Activated T-cell treated with anti-CD3 and anti-CD28 coated beads, Interleukin-2, amount 50 U/mL, for 72 hours (primary cell): ENCODE results near the gene SEMA4F. TPM values are rescaled to one million over a fixed set of nuclear protein-coding genes. Genes with fewer than 3 reads are reported as not detected.
"Not testable (repeated sequence)": the region's sequence is repeated elsewhere in the genome, so short reads cannot be mapped to it uniquely, and the experiment has no call there.

Experiments used
- ATAC-seq, 2 donors: fragments of 150-1000 bp; cut with Tn5 transposase; replicated peaks in 1 of 2; 2 replicates each; pipeline ENCODE4 v1.10.0; 2021; ENCODE audit warnings: moderate library complexity in 2 of 2, mild to moderate bottlenecking in 1 of 2
- DNase-seq, 2 donors: peaks; one replicate each; pipeline ENCODE4 v3.0.0; 2021 to 2022; ENCODE audit warnings: mixed read lengths in 1 of 2
- H3K27ac Mint-ChIP-seq: one replicate; pipeline ENCODE4 v1.8.0; 2022; ENCODE audit warnings: mild to moderate bottlenecking, moderate library complexity, mixed read lengths
- H3K27me3 Mint-ChIP-seq: one replicate; pipeline ENCODE4 v1.8.0; 2022; ENCODE audit warnings: low read depth, mixed read lengths
- H3K36me3 Mint-ChIP-seq, 2 donors: one replicate each; pipeline ENCODE4 v1.8.0; 2022; ENCODE audit warnings: mixed read lengths in 2 of 2, mild to moderate bottlenecking in 1 of 2; ENCODE audit not compliant: insufficient read depth in 2 of 2
- H3K4me1 Mint-ChIP-seq: one replicate; pipeline ENCODE4 v1.8.0; 2022; ENCODE audit warnings: low read depth, mixed read lengths
- H3K4me3 Mint-ChIP-seq, 2 donors: one replicate each; pipeline ENCODE4 v1.8.0; 2022; ENCODE audit warnings: mild to moderate bottlenecking in 2 of 2, mixed read lengths in 2 of 2, moderate library complexity in 2 of 2
- H3K9me3 Mint-ChIP-seq, 2 donors: one replicate each; pipeline ENCODE4 v1.8.0; 2022; ENCODE audit warnings: mixed read lengths in 2 of 2
- total RNA-seq, 2 donors: library from RNA; stranded (reverse); gene quantifications; one replicate each; pipeline ENCODE4 v1.2.3, GENCODE V29; 2022

The SEMA4F gene
- total RNA-seq: 1 to 10 TPM; 6.4 to 9.7 TPM

GRCh38 chr2:74653985-74654882 is at the start of gene SEMA4F:
Gene SEMA4F (plus strand): TSS chr2:74654247. CDS start chr2:74654377, 130 bp downstream.
- Mint-ChIP-seq H3K27ac (peak within 1 kb of the TSS; percentile 12), H3K4me1 (peaks cover 12% of the 10 kb centered on the region)

DNA sequence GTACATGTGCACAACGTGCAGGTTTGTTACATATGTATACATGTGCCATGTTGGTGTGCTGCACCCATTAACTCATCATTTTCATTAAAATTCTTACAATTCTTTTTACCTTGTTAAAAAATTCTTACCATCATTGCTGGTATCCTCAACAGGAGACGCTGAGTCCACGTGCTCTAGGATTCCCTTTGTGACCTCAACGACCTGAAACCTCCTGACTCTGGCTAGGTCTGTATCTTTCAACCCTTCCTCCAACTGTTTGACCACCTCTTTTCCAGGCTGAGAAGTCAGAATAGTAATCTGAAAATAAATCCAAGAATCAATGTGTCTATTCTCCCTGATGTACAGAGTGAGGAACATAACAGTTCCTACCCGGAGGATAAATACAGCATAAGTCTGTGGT is 47.1 kb upstream of the SEMA4F start:
- H3K27ac Mint-ChIP-seq: no peak overlapping the region
- no peak overlapping the region for H3K4me3 Mint-ChIP-seq
- H3K36me3 Mint-ChIP-seq: no peaks in the 10 kb centered on the region
- DNase-seq (no peak), ATAC-seq (no peak)
- H3K9me3 Mint-ChIP-seq: peaks cover 0 to 2% of the 10 kb centered on the region in 2 donors
- peaks cover 8% of the 10 kb centered on the region for H3K4me1 Mint-ChIP-seq
- H3K27me3 Mint-ChIP-seq: peaks cover 56% of the 10 kb centered on the region

More at GRCh38 chr2:74653985-74654882, at the start of gene SEMA4F:
- Mint-ChIP-seq H3K4me3 (peak within 1 kb of the TSS; percentile 76 to 88), H3K27me3 (peaks cover 16% of the 10 kb centered on the region), H3K36me3 (peaks cover 0 to 2% of the 10 kb centered on the region in 2 donors), H3K9me3 (no peaks in the 10 kb centered on the region)
- ATAC-seq: peak; percentile 99
- peak; percentile 96 to 98 for DNase-seq

DNA sequence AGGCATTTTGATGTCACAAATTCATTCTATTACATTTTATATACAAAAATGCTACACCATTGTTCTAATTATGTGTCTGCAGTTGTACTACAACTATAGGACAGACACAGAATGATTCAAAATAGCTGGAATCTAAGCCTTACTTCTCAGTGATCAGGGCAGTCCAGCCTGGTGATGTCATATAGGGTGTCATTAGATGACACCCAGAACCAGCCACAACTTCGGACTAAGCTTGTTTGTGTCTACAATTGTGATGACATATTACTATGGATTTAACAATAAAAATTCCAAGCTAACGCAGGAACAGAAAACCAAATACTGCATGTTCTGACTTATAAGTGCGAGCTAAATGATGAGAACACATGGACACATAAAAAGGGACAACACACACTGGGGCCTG is 36.9 kb upstream of the SEMA4F start:
- no peak for DNase-seq
- Mint-ChIP-seq H3K9me3 (no peaks in the 10 kb centered on the region), H3K4me3 (no peak overlapping the region), H3K4me1 (no peaks in the 10 kb centered on the region), H3K27me3 (peaks cover 32% of the 10 kb centered on the region), H3K27ac (no peak overlapping the region), H3K36me3 (no peaks in the 10 kb centered on the region)
- ATAC-seq: no peak

DNA sequence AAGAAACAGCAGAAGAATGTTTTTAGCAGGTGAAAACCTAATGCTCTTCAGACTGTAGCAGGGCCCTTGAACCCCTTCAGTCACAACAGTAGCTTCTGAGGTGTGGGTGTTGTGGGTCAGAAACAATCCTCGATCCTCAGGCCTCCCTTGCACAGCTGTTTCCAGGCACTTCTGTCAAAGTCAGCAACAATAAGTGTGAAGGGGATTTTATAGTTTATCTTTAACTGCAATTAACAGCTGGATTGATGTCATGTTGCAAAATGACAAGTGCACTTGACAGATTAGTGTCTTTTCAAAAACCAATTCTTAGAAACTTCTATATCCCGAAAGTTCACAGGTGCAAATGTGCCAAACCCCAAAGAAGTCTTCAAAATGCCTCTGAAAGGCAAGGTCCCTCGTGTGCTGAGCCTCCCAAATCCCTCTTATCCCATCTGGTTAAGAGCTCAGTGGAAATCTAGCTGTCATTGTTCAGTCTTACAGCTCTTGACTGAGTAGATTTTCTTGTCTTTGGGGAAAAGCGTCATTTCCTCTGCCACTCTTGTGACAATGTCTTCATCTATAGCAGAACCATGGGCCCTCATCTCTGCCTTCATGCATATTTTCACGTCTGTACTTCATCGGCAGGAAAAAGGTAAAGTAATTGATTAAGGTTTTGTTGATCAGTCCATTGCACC is 35.5 kb upstream of the SEMA4F start:
- Mint-ChIP-seq H3K27me3 (peaks cover 20% of the 10 kb centered on the region), H3K27ac (no peak overlapping the region), H3K4me1 (no peaks in the 10 kb centered on the region), H3K9me3 (no peaks in the 10 kb centered on the region), H3K36me3 (no peaks in the 10 kb centered on the region), H3K4me3 (no peak overlapping the region)
- ATAC-seq (no peak), DNase-seq (no peak)

- peaks cover 8% of the 10 kb centered on the region for H3K27me3 Mint-ChIP-seq
- ATAC-seq: no peak
- H3K4me3 Mint-ChIP-seq: no peak overlapping the region
- no peak overlapping the region for H3K27ac Mint-ChIP-seq
- DNase-seq: no peak
- H3K9me3 Mint-ChIP-seq: no peaks in the 10 kb centered on the region
- H3K4me1 Mint-ChIP-seq: no peaks in the 10 kb centered on the region
- no peaks in the 10 kb centered on the region for H3K36me3 Mint-ChIP-seq
These were observed 34.3 kb upstream of the SEMA4F start for GRCh38 chr2:74619651-74620297.

DNA sequence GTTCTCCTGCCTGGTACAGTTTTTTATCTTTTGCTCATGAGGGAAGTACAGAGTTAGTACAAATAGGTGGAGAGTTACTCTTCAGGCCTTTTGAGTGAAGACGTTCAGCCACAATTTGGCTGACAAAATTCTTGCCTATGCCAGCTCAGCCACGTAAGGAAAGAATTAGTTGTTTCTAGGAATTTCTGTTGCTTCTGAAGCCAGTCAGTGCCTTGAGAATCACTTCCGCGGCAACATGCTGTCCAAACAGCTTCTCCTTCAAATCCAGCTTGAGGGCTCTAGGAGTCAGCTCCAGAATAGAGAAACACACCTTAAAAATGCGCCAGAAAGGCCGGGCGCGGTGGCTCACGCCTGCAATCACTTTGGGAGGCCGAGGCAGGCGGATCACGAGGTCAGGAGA is 33.4 kb upstream of the SEMA4F start:
- no peaks in the 10 kb centered on the region for H3K36me3 Mint-ChIP-seq
- ATAC-seq (no peak), DNase-seq (no peak)
- no peak overlapping the region for H3K27ac Mint-ChIP-seq
- no peak overlapping the region for H3K4me3 Mint-ChIP-seq
- peaks cover 5% of the 10 kb centered on the region for H3K27me3 Mint-ChIP-seq
- no peaks in the 10 kb centered on the region for H3K4me1 Mint-ChIP-seq
- no peaks in the 10 kb centered on the region for H3K9me3 Mint-ChIP-seq

- Mint-ChIP-seq H3K9me3 (no peaks in the 10 kb centered on the region), H3K4me1 (no peaks in the 10 kb centered on the region), H3K36me3 (no peaks in the 10 kb centered on the region), H3K27ac (no peak overlapping the region), H3K27me3 (peaks cover 9% of the 10 kb centered on the region), H3K4me3 (no peak overlapping the region)
- DNase-seq (no peak), ATAC-seq (no peak)
These were observed 28.2 kb upstream of the SEMA4F start for GRCh38 chr2:74625658-74626425.

GRCh38 chr2:74628538-74629105 is 25.4 kb upstream of the SEMA4F start:
- Mint-ChIP-seq H3K36me3 (no peaks in the 10 kb centered on the region), H3K27ac (no peak overlapping the region), H3K4me3 (no peak overlapping the region), H3K4me1 (no peaks in the 10 kb centered on the region), H3K9me3 (no peaks in the 10 kb centered on the region), H3K27me3 (peaks cover 9% of the 10 kb centered on the region)
- no peak for ATAC-seq
- DNase-seq: no peak

DNA sequence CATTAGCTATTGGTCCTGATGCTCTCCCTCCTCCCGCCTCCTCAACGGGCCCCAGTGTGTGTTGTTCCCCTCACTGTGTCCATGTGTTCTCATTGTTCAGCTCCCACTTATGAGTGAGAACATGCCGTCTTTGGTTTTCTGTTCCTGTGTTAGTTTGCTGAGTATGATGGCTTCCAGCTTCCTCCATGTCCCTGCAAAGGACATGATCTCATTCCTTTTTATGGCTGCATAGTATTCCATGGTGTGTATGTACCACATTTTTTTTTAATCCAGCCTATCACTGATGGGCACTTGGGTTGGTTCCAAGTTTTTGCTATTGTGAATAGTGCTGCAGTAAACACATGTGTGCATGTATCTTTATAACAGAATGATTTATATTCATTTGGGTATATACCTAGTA is 23.6 kb upstream of the SEMA4F start:
- not testable (repeated sequence) for ATAC-seq, H3K27ac Mint-ChIP-seq, H3K9me3 Mint-ChIP-seq, H3K27me3 Mint-ChIP-seq, H3K4me3 Mint-ChIP-seq, H3K36me3 Mint-ChIP-seq, DNase-seq, H3K4me1 Mint-ChIP-seq

DNA sequence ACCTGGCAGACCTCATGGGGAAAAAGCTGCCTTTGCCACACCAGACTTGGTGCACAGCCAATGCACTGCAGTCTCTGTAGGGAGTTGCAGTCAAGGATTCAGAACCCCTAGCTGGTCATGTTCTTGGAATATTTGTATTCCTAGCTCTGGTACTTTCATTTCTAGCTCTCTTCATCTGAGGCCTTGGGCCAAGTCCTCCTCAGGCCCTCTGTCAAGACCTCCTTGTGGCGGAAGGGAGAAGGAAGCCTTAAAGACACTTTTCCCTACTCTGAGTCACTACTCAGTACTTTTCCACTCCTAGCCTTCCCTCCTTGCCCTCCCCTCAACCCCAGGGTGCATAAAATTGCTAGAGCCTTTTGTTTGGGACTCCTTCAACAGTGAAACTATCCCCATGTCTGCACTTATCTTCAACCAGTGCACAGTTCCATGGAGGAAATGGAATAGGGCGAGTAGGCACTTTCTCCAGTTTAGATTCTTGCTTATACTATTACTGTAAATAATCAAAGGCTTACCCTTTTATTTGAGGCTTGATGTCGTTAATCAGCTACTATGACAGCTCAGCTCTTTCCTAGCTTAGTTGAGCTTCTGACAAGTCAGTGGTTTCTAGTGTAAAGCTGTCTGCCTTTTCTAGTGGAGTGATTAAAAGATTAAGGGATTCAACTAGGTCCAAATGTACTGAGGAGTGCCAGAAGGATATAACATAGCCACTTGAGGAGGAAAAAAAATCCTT is 21.7 kb upstream of the SEMA4F start:
- H3K27ac Mint-ChIP-seq: no peak overlapping the region
- H3K27me3 Mint-ChIP-seq: peaks cover 9% of the 10 kb centered on the region
- H3K4me3 Mint-ChIP-seq: no peak overlapping the region
- no peaks in the 10 kb centered on the region for H3K4me1 Mint-ChIP-seq
- DNase-seq (no peak), ATAC-seq (no peak)
- H3K36me3 Mint-ChIP-seq: no peaks in the 10 kb centered on the region
- H3K9me3 Mint-ChIP-seq: no peaks in the 10 kb centered on the region

DNA sequence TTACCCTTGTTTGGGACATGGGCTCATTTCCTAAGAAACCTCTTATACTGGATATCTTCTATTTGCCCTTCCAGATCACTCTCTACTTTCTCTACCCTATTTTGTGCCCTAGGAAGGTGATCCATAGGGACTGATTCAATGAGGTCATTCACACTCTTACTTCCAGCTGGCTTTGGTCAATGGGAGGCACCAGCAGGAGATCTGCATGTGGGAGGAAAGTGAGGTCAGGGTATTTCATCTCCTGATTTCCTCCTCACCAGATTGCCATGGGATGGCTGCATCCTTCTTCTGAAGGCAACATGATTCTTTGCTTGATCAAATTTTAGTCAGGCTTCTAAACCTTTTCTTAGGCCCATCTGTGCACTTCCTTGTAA is 21.1 kb upstream of the SEMA4F start:
- DNase-seq: no peak

GRCh38 chr2:74639550-74639949 is 14.5 kb upstream of the SEMA4F start:
- DNase-seq: no peak
- Mint-ChIP-seq H3K4me1 (no peaks in the 10 kb centered on the region), H3K27me3 (peaks cover 16% of the 10 kb centered on the region), H3K4me3 (no peak overlapping the region), H3K27ac (no peak overlapping the region), H3K36me3 (no peaks in the 10 kb centered on the region), H3K9me3 (no peaks in the 10 kb centered on the region)
- ATAC-seq: no peak

More for the DNA sequence above, 21.1 kb upstream of the SEMA4F start:
- H3K4me3 Mint-ChIP-seq: no peak overlapping the region
- no peaks in the 10 kb centered on the region for H3K4me1 Mint-ChIP-seq
- H3K9me3 Mint-ChIP-seq: no peaks in the 10 kb centered on the region
- ATAC-seq: no peak
- H3K27me3 Mint-ChIP-seq: peaks cover 9% of the 10 kb centered on the region
- no peaks in the 10 kb centered on the region for H3K36me3 Mint-ChIP-seq
- H3K27ac Mint-ChIP-seq: no peak overlapping the region
